Measurements from ENCODE around the gene CCND2.

CCND2 gene

GRCh38 chr12:4257442-4257841 is 16.1 kb upstream of the CCND2 start:
- DNase-seq (ENCODE audit: low read depth) = no peak

GRCh38 chr12:4259099-4259498 is 14.5 kb upstream of the CCND2 start:
- no peak for DNase-seq (ENCODE audit: low read depth)

- DNase-seq (ENCODE audit: low read depth) = no peak
These were observed 11.9 kb upstream of the CCND2 start for GRCh38 chr12:4261655-4262054.

GRCh38 chr12:4265280-4265679 is 8.3 kb upstream of the CCND2 start:
- no peak for DNase-seq (ENCODE audit: low read depth)

GRCh38 chr12:4266990-4267389 is 6.6 kb upstream of the CCND2 start:
- no peak for DNase-seq (ENCODE audit: low read depth)

- no peak for DNase-seq (ENCODE audit: low read depth)
These were observed 5.7 kb upstream of the CCND2 start for GRCh38 chr12:4267704-4268328.

- no peak for DNase-seq (ENCODE audit: low read depth)
These were observed 5.0 kb upstream of the CCND2 start for GRCh38 chr12:4268329-4269181.

GRCh38 chr12:4269279-4269991 is 4.1 kb upstream of the CCND2 start:
- DNase-seq (ENCODE audit: low read depth) = peak; percentile 93

- DNase-seq (ENCODE audit: low read depth) = no peak
These were observed 3.3 kb upstream of the CCND2 start for GRCh38 chr12:4270016-4270830.

GRCh38 chr12:4270831-4271716 is 2.5 kb upstream of the CCND2 start:
- no peak for DNase-seq (ENCODE audit: low read depth)

GRCh38 chr12:4271717-4272423 is 1.7 kb upstream of the CCND2 start:
- peak; percentile 69 for DNase-seq (ENCODE audit: low read depth)

GRCh38 chr12:4272424-4273272 is 914 bp upstream of the CCND2 start:
- no peak for DNase-seq (ENCODE audit: low read depth)

GRCh38 chr12:4273273-4273651 is 300 bp upstream of the CCND2 start:
- DNase-seq (ENCODE audit: low read depth) = no peak

GRCh38 chr12:4274396-4275015 is 944 bp downstream of the CCND2 start:
- no peak for DNase-seq (ENCODE audit: low read depth)

GRCh38 chr12:4275016-4275869 is 1.7 kb downstream of the CCND2 start:
- no peak for DNase-seq (ENCODE audit: low read depth)

GRCh38 chr12:4275870-4276301 is 2.3 kb downstream of the CCND2 start:
- DNase-seq (ENCODE audit: low read depth) = no peak

- peak; percentile 71 for DNase-seq (ENCODE audit: low read depth)
These were observed 3.1 kb downstream of the CCND2 start for GRCh38 chr12:4276524-4277204.

- no peak for DNase-seq (ENCODE audit: low read depth)
These were observed 3.6 kb downstream of the CCND2 start for GRCh38 chr12:4277205-4277543.

Measured in stimulated activated CD8-positive, alpha-beta memory T cell treated with anti-CD3 and anti-CD28 coated beads, Interleukin-15, amount 100 ng/mL, for 1 hour (primary cell).